Left ventricle myocardium inferior (tissue), 1 donor: Measurements from ENCODE around the gene FBXW8. TPM values are rescaled to one million over a fixed set of nuclear protein-coding genes. Genes with fewer than 3 reads are reported as not detected.

Source experiments
- DNase-seq: peaks from one replicate; pipeline ENCODE4 v3.0.0-alpha.2; 2020
- H3K27ac ChIP-seq: fragments of 200-600 bp; replicated peaks from 2 replicates; pipeline ENCODE4 v1.8.0; 2021
- H3K27me3 ChIP-seq: fragments of 200-600 bp; 2 replicates; pipeline ENCODE4 v1.8.0; 2021; ENCODE audit warnings: low read depth
- H3K36me3 ChIP-seq: fragments of 200-600 bp; 2 replicates; pipeline ENCODE4 v1.8.0; 2021
- H3K4me1 ChIP-seq: fragments of 200-600 bp; 2 replicates; pipeline ENCODE4 v1.8.0; 2021
- H3K4me3 ChIP-seq: fragments of 200-600 bp; 2 replicates; pipeline ENCODE4 v1.8.0; 2021; ENCODE audit warnings: mild to moderate bottlenecking, moderate library complexity
- H3K9me3 ChIP-seq: fragments of 200-600 bp; replicated peaks from 2 replicates; pipeline ENCODE4 v1.8.0; 2021
- CTCF ChIP-seq: fragments of 200-600 bp; IDR thresholded peaks from 2 replicates; pipeline ENCODE4 v1.8.0; 2021; ENCODE audit warnings: antibody characterized with exemption, mild to moderate bottlenecking, borderline replicate concordance
- intact Hi-C: fragments of 100-400 bp; cut with micrococcal nuclease; formaldehyde crosslinking; loops from one replicate; pipeline ENCODE4 v1.11.0; 2022
- total RNA-seq: library from RNA; stranded (reverse); fragmentation: NEBNext Ultra II Directional; extraction: Animal tissue kit (Norgen Biotek cat#: 25700); gene quantifications from one replicate; pipeline ENCODE4 v1.2.1, GENCODE V29; 2021
- donor health status: DM: no; HTN: yes; CAD: no; lungs with severe emphysema.

FBXW8 gene
- total RNA-seq, 1 donor from 2014 or later, result 8.5 TPM

- no peak for TF ChIP-seq CTCF
- no peak for DNase-seq
- intact Hi-C loops, result loop anchor here (10.0 kb wide), 2 partner anchors 87 to 117 kb away; no protein-coding TSS in a partner anchor
- H3K27ac ChIP-seq, result peak overlapping the region; percentile 72
- H3K36me3 ChIP-seq, result peaks cover 38% of the 10 kb centered on the region
- no peaks in the 10 kb centered on the region for H3K27me3 ChIP-seq
- H3K4me3 ChIP-seq, result peak overlapping the region; percentile 1
- H3K9me3 ChIP-seq, result no peaks in the 10 kb centered on the region
- peaks cover 64% of the 10 kb centered on the region for H3K4me1 ChIP-seq
Observed at GRCh38 chr12:117028254-117028653, 117.5 kb downstream of the FBXW8 start.

DNA sequence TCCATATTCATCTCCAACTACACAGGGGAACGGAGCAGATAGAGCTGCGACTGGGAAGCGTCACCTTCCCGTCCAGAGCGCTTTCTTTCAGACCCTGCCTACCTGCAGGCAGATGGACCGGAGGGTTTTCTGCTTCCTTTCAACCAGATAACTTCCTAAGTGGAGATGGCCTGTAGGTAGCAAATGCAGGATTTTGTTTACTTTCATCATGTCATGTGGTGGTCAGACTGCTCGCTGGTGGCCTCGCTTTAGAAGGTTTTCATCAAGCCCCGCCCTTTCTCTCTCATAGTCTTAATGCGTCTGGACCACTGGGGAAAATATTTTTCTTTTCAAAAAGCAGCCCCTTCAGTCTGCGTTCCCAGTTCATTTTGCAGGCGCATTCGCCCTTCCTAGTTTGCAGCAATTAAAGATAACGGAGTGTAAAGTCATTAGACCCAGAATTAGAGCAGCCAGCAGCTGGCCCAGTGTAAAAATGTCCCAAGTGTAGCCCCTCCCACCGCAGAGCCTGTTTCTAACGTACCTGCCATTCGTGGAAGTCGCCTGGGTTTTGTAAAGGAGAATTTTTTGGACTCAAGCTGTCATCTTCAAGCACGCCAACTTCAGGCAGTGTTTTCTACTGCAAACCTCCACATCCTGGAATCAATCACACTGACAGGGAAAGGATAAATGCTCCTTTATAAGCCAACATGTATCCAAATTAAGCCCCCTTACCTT lies 119.6 kb downstream of the FBXW8 start:
- no peaks in the 10 kb centered on the region for H3K27me3 ChIP-seq
- peaks cover 17% of the 10 kb centered on the region for H3K36me3 ChIP-seq
- DNase-seq, result no peak
- no peaks in the 10 kb centered on the region for H3K9me3 ChIP-seq
- peak overlapping the region; percentile 72 for H3K27ac ChIP-seq
- TF ChIP-seq CTCF, result no peak
- intact Hi-C loops, result no loop called here
- peaks cover 79% of the 10 kb centered on the region for H3K4me1 ChIP-seq
- peak overlapping the region; percentile 55 for H3K4me3 ChIP-seq

DNA sequence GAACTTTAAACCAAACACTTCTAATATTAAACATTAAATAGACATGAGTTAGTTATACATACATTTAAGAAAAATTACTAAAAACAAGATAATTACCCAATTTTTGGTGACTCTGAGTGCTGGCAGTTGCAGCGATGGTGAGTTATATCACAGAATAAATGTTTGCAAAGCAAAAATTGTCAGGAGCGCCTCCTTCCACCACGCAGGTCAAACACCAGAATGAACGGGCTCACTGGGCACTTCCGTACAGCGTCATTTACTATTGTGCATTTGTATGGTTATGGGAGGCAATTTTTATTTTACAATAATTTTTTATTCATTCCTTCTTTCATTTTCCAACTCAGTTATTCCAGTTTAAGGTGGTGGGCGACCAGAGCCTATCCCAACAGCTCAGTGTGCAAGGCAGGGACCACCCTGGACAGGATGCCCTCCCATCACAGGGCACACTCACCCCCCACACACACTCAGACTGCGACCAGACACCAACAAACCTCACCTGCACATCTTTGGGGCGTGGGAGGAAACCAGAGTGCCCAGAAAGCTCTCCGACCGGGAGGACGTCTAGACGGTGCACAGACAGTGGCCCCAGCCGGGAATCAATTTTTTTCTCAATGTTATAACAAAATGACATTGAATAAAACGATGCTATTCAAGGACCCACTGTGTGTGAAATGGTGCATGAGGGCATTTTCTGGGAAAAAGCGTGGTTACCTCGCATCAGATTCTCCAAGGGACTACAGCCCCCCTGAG lies 121.3 kb downstream of the FBXW8 start:
- Histone ChIP-seq H3K36me3 (peaks cover 11% of the 10 kb centered on the region), H3K4me1 (peaks cover 77% of the 10 kb centered on the region), H3K27me3 (peaks cover 5% of the 10 kb centered on the region), H3K9me3 (no peaks in the 10 kb centered on the region), H3K4me3 (no peak overlapping the region), H3K27ac (peak overlapping the region; percentile 74)
- no peak for DNase-seq
- intact Hi-C loops, result no loop called here
- no peak for TF ChIP-seq CTCF

DNA sequence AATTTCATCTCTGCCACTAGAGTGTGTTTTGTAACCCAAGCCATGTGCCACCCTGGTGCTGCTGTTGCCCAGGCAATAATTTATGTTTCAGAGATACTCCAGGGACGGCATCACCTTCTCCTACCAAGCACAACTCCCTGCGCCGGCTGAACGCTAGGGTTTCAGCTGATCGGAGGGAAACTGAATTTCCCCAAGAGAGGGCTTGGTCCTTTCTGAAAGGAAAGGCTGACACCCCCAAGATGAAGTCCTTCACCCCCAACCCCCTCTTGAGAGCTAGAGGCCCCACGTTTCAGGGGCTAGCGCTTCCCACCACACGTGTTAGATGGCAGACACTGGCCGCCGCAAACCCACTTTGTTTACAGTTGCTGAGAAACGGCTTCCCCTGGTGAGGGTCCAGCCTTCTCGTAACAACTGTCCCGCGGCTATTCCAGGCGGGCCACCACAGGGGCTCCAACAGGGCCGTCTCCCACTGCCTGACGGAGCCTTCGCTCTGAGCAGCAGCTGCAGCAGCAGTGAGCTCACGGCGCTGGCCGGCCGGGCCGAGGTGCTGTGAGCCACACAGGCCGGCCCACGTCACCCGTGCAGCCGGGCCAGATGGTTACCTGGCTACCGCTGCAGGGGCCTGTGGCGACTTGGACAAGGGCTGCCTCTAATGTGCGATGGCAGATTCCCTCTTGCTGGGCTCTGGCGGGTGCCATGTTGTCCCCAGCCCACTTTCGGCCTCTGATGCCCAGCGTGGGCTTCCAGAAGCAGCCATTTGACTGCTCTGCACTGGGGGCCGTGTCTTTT lies 122.0 kb downstream of the FBXW8 start:
- Histone ChIP-seq H3K4me1 (peaks cover 73% of the 10 kb centered on the region), H3K27ac (peak overlapping the region; percentile 74), H3K9me3 (no peaks in the 10 kb centered on the region), H3K27me3 (peaks cover 7% of the 10 kb centered on the region), H3K36me3 (peaks cover 6% of the 10 kb centered on the region), H3K4me3 (no peak overlapping the region)
- DNase-seq, result no peak
- TF ChIP-seq CTCF, result no peak
- intact Hi-C loops, result no loop called here
